ENCODE measurements around the gene GLS.
A peak's percentile ranks its signal among the peaks of the same experiment; 100 is the strongest.

The GLS gene

GRCh38 chr2:190891372-190891771 is 10.8 kb downstream of the GLS start:
- Mint-ChIP-seq H3K4me3 (no peak overlapping the region), H3K36me3 (ENCODE audit: low read depth) (peaks cover 26% of the 10 kb centered on the region), H3K27ac (no peak overlapping the region), H3K27me3 (ENCODE audit: low read depth) (no peaks in the 10 kb centered on the region), H3K9me3 (no peaks in the 10 kb centered on the region), H3K4me1 (peaks cover 20% of the 10 kb centered on the region)
- TF ChIP-seq CTCF (IDR thresholded peaks at IDR 0.05; ENCODE audit: unreplicated experiment in 3 of 3), result no peak

DNA sequence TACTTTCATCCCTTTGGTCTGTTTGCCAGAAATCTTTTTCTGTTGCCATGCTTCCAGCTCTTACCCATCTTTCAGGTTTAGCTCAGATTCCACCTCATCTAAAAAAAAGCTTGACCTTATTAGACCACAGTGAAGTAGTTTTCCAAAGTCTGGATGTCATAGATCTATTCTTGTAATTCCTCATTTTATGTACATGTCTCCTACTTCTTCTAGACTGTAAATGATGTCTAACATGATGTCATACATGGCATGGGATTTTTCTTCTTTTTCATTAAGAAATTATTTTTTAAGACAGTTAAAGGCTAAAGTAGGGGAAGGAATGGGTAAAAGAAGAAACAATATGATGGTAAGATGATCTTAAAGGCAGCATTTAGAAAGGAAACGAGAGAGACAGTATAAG is 11.3 kb downstream of the GLS start:
- Mint-ChIP-seq H3K36me3 (ENCODE audit: low read depth) (peaks cover 31% of the 10 kb centered on the region), H3K9me3 (no peaks in the 10 kb centered on the region)

DNA sequence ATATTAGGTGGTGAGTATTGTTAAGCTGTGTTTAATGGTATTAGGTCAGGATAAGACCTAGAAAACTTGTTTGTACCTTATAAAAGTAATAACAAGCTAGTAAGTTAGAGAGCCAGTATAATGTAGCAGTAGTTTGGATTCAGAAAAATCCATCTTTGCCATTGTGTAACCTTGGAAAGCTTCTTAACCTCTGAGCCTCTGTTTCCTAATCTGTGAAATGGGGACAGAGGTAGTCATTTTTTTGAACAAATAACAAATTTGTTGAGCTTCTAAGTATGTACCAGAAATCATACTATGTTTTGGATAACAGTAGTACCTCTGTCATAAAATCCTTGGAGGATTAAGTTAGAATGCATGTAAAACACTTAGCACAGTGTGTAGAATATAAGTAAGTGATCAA is 12.5 kb downstream of the GLS start:
- H3K9me3 Mint-ChIP-seq, result no peaks in the 10 kb centered on the region
- H3K36me3 Mint-ChIP-seq (ENCODE audit: low read depth), result peaks cover 33% of the 10 kb centered on the region
- no peak overlapping the region for H3K4me3 Mint-ChIP-seq
- no peak overlapping the region for H3K27ac Mint-ChIP-seq
- peaks cover 25% of the 10 kb centered on the region for H3K4me1 Mint-ChIP-seq
- H3K27me3 Mint-ChIP-seq (ENCODE audit: low read depth), result no peaks in the 10 kb centered on the region
- no peak for TF ChIP-seq CTCF (IDR thresholded peaks at IDR 0.05; ENCODE audit: unreplicated experiment in 3 of 3)

More for the DNA sequence above, 11.3 kb downstream of the GLS start:
- Mint-ChIP-seq H3K27me3 (ENCODE audit: low read depth) (no peaks in the 10 kb centered on the region), H3K4me3 (no peak overlapping the region), H3K4me1 (peaks cover 25% of the 10 kb centered on the region), H3K27ac (no peak overlapping the region)
- no peak for TF ChIP-seq CTCF (IDR thresholded peaks at IDR 0.05; ENCODE audit: unreplicated experiment in 3 of 3)

DNA sequence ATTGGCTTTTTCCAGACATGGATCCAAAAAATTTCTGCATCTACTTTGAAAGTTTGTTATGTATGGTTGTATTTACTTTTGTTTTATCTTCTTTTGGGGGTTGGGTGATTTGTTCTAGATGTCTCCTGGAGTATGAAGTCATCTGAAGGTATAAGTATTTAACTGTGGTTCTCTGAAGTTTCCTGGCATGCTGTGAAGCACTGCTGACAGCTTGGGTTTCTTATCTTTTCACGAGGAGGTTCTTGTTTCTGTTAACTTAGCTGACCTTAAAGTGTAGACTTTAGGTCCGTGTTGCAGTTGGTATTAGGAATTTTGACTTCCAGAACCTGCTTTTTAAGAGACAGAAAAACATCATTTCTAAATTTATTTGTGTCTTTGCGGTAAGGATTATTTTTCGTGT is 15.9 kb downstream of the GLS start:
- no peaks in the 10 kb centered on the region for H3K9me3 Mint-ChIP-seq
- H3K4me3 Mint-ChIP-seq, result no peak overlapping the region
- peak overlapping the region in 1 of 3 experiments; percentile 6 for H3K27ac Mint-ChIP-seq
- peaks cover 38% of the 10 kb centered on the region for H3K36me3 Mint-ChIP-seq (ENCODE audit: low read depth)
- TF ChIP-seq CTCF (IDR thresholded peaks at IDR 0.05; ENCODE audit: unreplicated experiment in 3 of 3), result no peak
- peaks cover 5% of the 10 kb centered on the region for H3K4me1 Mint-ChIP-seq
- no peaks in the 10 kb centered on the region for H3K27me3 Mint-ChIP-seq (ENCODE audit: low read depth)

DNA sequence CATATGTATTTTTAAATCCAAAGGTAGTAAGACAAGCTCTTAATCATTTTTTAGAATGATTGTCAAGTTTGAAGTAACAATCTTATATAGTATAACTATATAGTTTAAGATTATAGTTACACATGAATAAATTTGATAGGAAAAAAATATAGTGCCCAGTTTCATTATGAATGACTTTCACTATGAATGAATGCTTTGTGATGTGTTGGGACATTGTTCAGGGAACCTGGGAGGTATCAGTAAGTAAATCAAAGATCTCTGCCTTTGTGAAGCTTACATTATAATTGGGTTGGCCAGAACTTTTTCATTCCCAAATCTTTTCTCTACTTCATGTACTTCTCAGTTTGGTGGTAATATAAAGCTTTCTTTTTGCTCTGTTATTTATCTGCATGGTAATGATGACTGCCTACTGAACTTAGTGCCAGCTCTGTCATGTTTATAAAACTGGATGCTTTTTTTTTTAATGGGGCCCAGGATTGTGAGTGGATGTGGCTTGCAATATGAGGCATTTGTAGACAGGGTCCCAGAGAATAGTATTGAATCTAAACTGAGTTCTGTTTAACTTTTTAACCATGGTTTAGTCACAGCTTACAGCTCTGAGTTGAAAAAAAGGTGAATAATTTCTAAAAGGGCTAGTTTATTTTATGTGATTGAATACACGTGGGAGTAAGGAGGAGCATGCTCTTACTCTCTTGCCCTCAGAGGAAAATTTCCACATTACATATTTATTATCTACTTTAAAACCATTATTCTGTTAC is 23.3 kb downstream of the GLS start:
- no peak overlapping the region for H3K4me3 Mint-ChIP-seq
- H3K36me3 Mint-ChIP-seq (ENCODE audit: low read depth), result peaks cover 50% of the 10 kb centered on the region
- no peak for TF ChIP-seq CTCF (IDR thresholded peaks at IDR 0.05; ENCODE audit: unreplicated experiment in 3 of 3)
- H3K27ac Mint-ChIP-seq, result peak overlapping the region; percentile 53 to 80 (median 78)
- H3K4me1 Mint-ChIP-seq, result peaks cover 9% of the 10 kb centered on the region
- no peaks in the 10 kb centered on the region for H3K9me3 Mint-ChIP-seq
- no peaks in the 10 kb centered on the region for H3K27me3 Mint-ChIP-seq (ENCODE audit: low read depth)
